ENCODE data around the gene NCBP3. TPM values are rescaled to one million over a fixed set of nuclear protein-coding genes. Genes with fewer than 3 reads are reported as not detected.

Gene NCBP3
- total and polyA plus RNA-seq, 4 donors: 4.6 to 17.1 (median 8.3) TPM

GRCh38 chr17:3880983-3881382 is 34.9 kb upstream of the NCBP3 start:
- H3K27ac ChIP-seq (ENCODE audit: low read depth in 1 of 2, low read length in 2 of 2): no peak overlapping the region
- WGBS: 90% methylated on average over 7 of the region's 7 CpGs
- no peak for DNase-seq (ENCODE audit: low spot score)

GRCh38 chr17:3879591-3880417 is 33.8 kb upstream of the NCBP3 start:
- Histone ChIP-seq H3K4me3 (ENCODE audit: low read depth in 1 of 3, low read length in 3 of 3) (no peak overlapping the region), H3K9me3 (ENCODE audit: control insufficient read depth in 4 of 4, low read length in 3 of 4) (no peaks in the 10 kb centered on the region), H3K27ac (ENCODE audit: low read depth in 1 of 2, low read length in 2 of 2) (no peak overlapping the region), H3K4me1 (ENCODE audit: control insufficient read depth in 4 of 4, insufficient read depth in 4 of 4, low read length in 3 of 4) (no peaks in the 10 kb centered on the region), H3K9ac (ENCODE audit: low read depth in 1 of 2, low read length in 2 of 2) (no peak overlapping the region), H3K27me3 (ENCODE audit: control insufficient read depth in 4 of 4, insufficient read depth in 4 of 4, low read length in 3 of 4) (no peaks in the 10 kb centered on the region), H3K36me3 (ENCODE audit: control insufficient read depth in 4 of 4, insufficient read depth in 3 of 4, low read depth in 1 of 4, low read length in 3 of 4) (no peaks in the 10 kb centered on the region)
- peak; percentile 46 for DNase-seq (ENCODE audit: low spot score)
- WGBS: 66% methylated on average over 25 of the region's 25 CpGs
- TF ChIP-seq HNF4G (IDR thresholded peaks at IDR 0.05): no peak
- TF ChIP-seq NR2F2 (IDR thresholded peaks at IDR 0.05): no peak

More at GRCh38 chr17:3880983-3881382, 34.9 kb upstream of the NCBP3 start:
- Histone ChIP-seq H3K27me3 (ENCODE audit: control insufficient read depth in 4 of 4, insufficient read depth in 4 of 4, low read length in 3 of 4) (no peaks in the 10 kb centered on the region), H3K4me1 (ENCODE audit: control insufficient read depth in 4 of 4, insufficient read depth in 4 of 4, low read length in 3 of 4) (peaks cover 0 to under 1% (median 0%) of the 10 kb centered on the region in 4 donors), H3K9ac (ENCODE audit: low read depth in 1 of 2, low read length in 2 of 2) (no peak overlapping the region), H3K9me3 (ENCODE audit: control insufficient read depth in 4 of 4, low read length in 3 of 4) (no peaks in the 10 kb centered on the region), H3K4me3 (ENCODE audit: low read depth in 1 of 3, low read length in 3 of 3) (no peak overlapping the region), H3K36me3 (ENCODE audit: control insufficient read depth in 4 of 4, insufficient read depth in 3 of 4, low read depth in 1 of 4, low read length in 3 of 4) (no peaks in the 10 kb centered on the region)
- TF ChIP-seq HNF4G (IDR thresholded peaks at IDR 0.05): no peak
- no peak for TF ChIP-seq FOXA2 (IDR thresholded peaks at IDR 0.05)
- TF ChIP-seq, protein P1, sequence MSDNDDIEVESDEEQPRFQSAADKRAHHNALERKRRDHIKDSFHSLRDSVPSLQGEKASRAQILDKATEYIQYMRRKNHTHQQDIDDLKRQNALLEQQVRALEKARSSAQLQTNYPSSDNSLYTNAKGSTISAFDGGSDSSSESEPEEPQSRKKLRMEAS (IDR thresholded peaks at IDR 0.05): no peak
- TF ChIP-seq NR2F2 (IDR thresholded peaks at IDR 0.05): no peak
- no peak for TF ChIP-seq GABPA (IDR thresholded peaks at IDR 0.05 in 1 of 2, conservative IDR thresholded peaks at IDR 0.05 in 1 of 2)
- no peak for TF ChIP-seq FOXA1 (IDR thresholded peaks at IDR 0.05)
- no peak for TF ChIP-seq TAF1 (conservative IDR thresholded peaks at IDR 0.05)
- no peak for TF ChIP-seq EGR1 (IDR thresholded peaks at IDR 0.05; ENCODE audit: low read depth in 2 of 2)
- no peak for TF ChIP-seq RXRA (IDR thresholded peaks at IDR 0.05)
- TF ChIP-seq RAD21 (IDR thresholded peaks at IDR 0.05): no peak
- TF ChIP-seq, protein P2, sequence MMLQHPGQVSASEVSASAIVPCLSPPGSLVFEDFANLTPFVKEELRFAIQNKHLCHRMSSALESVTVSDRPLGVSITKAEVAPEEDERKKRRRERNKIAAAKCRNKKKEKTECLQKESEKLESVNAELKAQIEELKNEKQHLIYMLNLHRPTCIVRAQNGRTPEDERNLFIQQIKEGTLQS (IDR thresholded peaks at IDR 0.05): no peak

GRCh38 chr17:3879186-3879585 is 33.1 kb upstream of the NCBP3 start:
- no peak overlapping the region for H3K9ac ChIP-seq (ENCODE audit: low read depth in 1 of 2, low read length in 2 of 2)
- H3K4me3 ChIP-seq (ENCODE audit: low read depth in 1 of 3, low read length in 3 of 3): no peak overlapping the region
- WGBS: 78% methylated on average over 5 of the region's 5 CpGs
- DNase-seq (ENCODE audit: low spot score): no peak
- no peaks in the 10 kb centered on the region for H3K27me3 ChIP-seq (ENCODE audit: control insufficient read depth in 4 of 4, insufficient read depth in 4 of 4, low read length in 3 of 4)
- no peaks in the 10 kb centered on the region for H3K9me3 ChIP-seq (ENCODE audit: control insufficient read depth in 4 of 4, low read length in 3 of 4)
- no peaks in the 10 kb centered on the region for H3K36me3 ChIP-seq (ENCODE audit: control insufficient read depth in 4 of 4, insufficient read depth in 3 of 4, low read depth in 1 of 4, low read length in 3 of 4)
- H3K4me1 ChIP-seq (ENCODE audit: control insufficient read depth in 4 of 4, insufficient read depth in 4 of 4, low read length in 3 of 4): no peaks in the 10 kb centered on the region
- no peak overlapping the region for H3K27ac ChIP-seq (ENCODE audit: low read depth in 1 of 2, low read length in 2 of 2)
- no peak for TF ChIP-seq JUND (IDR thresholded peaks at IDR 0.05)
- TF ChIP-seq, protein P3, sequence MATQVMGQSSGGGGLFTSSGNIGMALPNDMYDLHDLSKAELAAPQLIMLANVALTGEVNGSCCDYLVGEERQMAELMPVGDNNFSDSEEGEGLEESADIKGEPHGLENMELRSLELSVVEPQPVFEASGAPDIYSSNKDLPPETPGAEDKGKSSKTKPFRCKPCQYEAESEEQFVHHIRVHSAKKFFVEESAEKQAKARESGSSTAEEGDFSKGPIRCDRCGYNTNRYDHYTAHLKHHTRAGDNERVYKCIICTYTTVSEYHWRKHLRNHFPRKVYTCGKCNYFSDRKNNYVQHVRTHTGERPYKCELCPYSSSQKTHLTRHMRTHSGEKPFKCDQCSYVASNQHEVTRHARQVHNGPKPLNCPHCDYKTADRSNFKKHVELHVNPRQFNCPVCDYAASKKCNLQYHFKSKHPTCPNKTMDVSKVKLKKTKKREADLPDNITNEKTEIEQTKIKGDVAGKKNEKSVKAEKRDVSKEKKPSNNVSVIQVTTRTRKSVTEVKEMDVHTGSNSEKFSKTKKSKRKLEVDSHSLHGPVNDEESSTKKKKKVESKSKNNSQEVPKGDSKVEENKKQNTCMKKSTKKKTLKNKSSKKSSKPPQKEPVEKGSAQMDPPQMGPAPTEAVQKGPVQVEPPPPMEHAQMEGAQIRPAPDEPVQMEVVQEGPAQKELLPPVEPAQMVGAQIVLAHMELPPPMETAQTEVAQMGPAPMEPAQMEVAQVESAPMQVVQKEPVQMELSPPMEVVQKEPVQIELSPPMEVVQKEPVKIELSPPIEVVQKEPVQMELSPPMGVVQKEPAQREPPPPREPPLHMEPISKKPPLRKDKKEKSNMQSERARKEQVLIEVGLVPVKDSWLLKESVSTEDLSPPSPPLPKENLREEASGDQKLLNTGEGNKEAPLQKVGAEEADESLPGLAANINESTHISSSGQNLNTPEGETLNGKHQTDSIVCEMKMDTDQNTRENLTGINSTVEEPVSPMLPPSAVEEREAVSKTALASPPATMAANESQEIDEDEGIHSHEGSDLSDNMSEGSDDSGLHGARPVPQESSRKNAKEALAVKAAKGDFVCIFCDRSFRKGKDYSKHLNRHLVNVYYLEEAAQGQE (IDR thresholded peaks at IDR 0.05): no peak
- no peak for TF ChIP-seq NR2F2 (IDR thresholded peaks at IDR 0.05)
- TF ChIP-seq EGR1 (IDR thresholded peaks at IDR 0.05; ENCODE audit: low read depth in 2 of 2): no peak
- TF ChIP-seq FOXA1 (IDR thresholded peaks at IDR 0.05): no peak
- TF ChIP-seq FOXA2 (IDR thresholded peaks at IDR 0.05): no peak
- TF ChIP-seq, protein P4, sequence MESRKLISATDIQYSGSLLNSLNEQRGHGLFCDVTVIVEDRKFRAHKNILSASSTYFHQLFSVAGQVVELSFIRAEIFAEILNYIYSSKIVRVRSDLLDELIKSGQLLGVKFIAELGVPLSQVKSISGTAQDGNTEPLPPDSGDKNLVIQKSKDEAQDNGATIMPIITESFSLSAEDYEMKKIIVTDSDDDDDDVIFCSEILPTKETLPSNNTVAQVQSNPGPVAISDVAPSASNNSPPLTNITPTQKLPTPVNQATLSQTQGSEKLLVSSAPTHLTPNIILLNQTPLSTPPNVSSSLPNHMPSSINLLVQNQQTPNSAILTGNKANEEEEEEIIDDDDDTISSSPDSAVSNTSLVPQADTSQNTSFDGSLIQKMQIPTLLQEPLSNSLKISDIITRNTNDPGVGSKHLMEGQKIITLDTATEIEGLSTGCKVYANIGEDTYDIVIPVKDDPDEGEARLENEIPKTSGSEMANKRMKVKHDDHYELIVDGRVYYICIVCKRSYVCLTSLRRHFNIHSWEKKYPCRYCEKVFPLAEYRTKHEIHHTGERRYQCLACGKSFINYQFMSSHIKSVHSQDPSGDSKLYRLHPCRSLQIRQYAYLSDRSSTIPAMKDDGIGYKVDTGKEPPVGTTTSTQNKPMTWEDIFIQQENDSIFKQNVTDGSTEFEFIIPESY (IDR thresholded peaks at IDR 0.05): no peak
- TF ChIP-seq GABPA (IDR thresholded peaks at IDR 0.05 in 1 of 2, conservative IDR thresholded peaks at IDR 0.05 in 1 of 2): no peak
